Stimulated activated CD8-positive, alpha-beta memory T cell treated with anti-CD3 and anti-CD28 coated beads, Interleukin-7, amount 100 ng/mL, for 48 hours (primary cell): ENCODE results near the gene SFSWAP.
"Not testable (repeated sequence)": the region's sequence is repeated elsewhere in the genome, so short reads cannot be mapped to it uniquely, and the experiment has no call there.

Source experiments
- DNase-seq, 2 donors: peaks; one replicate each; pipeline ENCODE4 v3.0.0-alpha.2; 2020; ENCODE audit warnings: low read depth in 1 of 2; ENCODE audit errors: extremely low read depth in 1 of 2

The SFSWAP gene

DNA sequence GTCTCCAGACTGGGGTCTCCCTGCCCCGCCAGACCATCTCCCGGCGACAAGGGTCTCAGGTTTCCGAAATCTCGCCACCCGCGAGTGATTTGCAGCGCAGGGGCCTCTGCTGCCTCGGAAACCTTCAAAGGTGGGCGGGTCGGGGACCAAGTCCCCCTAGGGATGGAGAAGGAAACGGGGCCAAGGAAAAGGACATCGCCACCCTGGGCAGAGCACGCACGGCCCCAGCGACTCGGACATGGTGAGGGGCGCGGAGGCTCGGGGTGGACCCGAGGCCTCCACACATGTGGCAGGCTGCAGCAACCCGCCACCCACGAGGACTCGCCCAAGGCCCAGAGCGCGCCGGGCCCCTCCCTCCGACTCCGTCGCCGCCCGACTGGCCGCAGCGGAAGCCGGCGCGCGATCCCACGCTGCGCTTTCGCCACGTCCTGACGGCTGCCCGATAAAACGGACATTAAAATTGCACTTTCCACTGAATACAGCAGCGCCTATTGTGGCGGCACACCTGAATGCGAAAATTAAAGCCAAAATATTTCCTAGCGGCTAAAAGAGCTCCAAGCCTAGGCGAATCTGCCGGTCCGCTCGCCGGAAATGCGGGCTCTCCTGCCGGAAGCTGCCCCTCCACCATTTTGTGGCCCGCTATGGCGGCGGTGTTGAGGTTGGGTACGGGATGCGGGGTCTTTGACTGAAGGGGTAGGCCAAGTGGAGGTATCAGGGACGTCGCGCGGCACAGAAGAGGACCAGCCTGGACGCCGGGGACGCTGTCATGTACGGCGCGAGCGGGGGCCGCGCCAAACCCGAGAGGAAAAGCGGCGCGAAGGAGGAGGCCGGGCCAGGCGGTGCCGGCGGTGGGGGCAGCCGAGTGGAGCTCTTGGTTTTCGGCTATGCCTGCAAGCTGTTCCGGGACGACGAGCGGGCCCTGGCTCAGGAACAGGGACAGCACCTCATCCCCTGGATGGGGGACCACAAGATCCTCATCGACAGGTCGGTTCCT lies at the start of gene SFSWAP:
Gene SFSWAP (plus strand): TSS at position 627 of the 994 bp plus-strand sequence. CDS start 140 bp downstream, at position 767.
- DNase-seq, result peak; percentile 49 to 52

DNA sequence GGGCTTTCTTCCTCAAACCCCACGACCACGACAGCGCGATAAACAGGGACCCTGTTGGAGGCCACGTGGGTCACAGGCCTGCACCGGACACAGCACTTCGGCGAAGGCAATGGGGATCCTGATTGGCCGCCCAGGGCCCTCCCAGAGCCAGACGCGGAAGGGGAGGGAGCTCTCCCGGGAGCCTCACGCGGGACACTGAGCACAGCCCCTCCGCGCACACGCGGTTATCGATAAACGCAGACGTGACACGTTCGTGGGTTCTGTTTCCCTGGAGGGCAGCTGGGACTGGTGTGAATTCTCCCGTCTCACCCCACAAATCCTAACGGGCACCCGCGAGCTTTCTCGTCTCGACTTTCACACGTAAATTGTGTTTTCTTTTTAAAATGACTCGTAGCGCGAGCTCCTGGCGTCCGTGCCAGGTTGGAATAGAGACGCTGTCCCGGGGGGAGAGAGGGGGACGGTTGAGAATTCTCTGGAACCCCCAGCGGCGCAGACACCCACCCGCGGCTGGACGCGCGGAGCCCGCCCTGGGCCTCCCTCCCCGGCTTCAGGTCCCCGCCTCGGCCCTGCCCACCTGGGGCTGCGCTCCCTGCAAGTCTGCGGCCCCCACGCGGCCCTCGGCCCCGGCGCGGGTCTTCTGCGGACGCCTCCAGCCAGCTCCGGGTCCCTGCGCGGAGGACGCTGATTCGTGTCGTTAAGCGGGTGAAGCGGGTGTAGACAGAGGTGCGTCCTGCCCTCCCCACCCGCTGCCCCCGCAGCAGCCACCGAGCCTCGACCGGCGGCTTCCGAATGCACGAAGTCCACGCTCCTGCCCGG lies 49.5 kb upstream of the SFSWAP start:
- not testable (repeated sequence) for DNase-seq

DNA sequence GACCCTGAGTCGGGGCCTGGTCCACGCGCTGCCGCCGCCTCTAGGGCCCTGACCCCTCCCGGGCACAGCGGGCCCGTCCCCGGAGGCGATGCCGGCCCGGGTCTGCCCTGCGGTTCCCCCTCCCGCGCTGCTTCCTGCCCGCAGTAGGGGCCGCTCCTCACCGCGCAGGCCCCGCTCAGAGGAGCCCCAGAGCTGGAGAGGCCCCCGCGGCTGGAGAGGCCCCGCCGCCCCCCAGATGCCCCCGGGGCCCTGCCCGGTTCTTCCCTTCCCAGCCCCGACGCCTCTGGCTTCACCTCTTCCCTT lies 49.0 kb upstream of the SFSWAP start:
- DNase-seq, result not testable (repeated sequence)

DNA sequence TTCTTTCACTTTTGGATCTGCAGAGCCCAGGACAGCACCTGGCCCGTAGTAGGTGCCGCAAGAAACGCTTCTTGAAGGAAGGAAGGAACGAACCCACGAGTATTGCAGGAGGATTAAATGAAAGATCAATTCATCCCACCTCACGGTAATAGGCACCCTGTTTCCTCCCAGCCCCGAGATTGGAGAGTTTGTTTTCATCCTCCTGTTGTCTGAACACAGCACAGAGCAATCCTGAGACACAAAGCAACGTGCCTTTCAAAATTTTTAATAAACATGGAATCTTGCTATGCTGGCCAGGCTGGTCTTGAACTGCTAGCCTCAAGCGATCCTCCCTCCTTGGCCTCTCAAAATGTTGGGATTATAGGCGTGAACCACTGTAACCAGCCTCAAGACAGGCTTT lies 48.5 kb upstream of the SFSWAP start:
- not testable (repeated sequence) for DNase-seq

DNA sequence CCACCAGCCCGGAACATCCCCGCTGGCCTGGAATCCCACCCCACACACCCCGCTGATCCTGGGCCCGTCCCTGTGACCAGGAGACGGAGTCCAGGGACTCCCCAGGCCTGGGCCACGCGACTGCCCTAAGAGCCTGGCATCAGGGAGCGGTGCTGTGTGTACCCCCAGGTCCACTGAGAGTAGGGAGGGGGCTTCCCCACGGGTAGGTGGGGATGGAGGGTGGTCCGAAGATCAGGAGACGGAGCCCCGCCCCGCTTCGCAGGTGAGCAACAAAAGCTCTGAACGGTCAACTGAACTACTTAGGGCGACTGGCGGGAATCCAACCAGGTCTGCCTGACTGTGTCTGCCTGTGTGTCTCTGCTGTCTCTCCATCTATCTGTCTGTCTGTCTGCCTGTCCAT lies 45.2 kb upstream of the SFSWAP start:
- DNase-seq, result not testable (repeated sequence)

DNA sequence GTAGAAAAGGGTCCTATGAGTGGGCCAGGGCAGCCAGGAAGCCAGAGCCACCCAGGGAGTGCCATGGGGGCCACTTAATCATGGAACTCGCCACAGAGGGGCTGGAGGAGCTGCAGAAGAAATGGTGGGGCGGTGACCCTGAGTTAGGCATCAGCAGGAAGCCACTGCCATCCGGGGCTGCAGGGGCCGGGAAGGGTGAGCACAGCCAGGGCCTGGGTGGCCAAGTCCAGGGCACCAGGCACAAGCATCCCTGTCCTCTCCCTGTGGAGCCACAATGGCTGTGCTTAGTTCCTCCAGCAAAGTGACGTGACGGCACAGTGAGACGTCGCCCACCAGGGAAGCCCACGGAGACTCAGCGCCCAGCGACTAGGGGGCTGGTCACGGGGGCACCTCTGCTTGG lies 44.4 kb upstream of the SFSWAP start:
- DNase-seq, result not testable (repeated sequence)

DNA sequence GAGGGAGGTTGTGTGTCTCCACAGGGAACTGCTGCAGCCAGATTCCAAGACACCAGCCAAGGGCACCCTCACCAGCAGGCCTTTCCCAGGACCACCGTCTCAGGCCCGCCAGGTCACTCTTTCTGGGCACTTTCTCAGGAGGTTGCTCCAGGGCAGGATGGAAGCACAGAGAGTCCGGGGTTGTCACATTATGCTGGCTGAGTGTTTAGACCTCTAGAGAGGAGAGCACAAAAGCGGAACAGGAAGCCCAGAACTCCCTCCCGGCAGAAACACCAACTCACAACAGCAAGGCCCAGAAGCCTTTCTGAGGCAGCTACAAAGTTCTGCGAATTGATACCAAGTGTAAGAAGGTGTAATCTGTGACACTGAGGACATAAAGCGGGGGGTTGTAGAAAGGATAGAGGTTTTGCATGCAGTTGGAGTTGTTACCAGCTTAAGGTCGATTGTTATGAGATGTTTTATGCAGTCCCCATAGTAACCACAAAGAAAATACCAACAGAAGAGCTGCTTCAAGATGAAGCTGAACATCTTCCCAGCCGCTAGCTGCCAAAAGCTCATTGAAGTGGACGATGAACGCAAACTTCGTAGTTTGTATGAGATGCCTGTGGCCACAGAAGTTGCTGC lies 43.8 kb upstream of the SFSWAP start:
- DNase-seq, result not testable (repeated sequence)

DNA sequence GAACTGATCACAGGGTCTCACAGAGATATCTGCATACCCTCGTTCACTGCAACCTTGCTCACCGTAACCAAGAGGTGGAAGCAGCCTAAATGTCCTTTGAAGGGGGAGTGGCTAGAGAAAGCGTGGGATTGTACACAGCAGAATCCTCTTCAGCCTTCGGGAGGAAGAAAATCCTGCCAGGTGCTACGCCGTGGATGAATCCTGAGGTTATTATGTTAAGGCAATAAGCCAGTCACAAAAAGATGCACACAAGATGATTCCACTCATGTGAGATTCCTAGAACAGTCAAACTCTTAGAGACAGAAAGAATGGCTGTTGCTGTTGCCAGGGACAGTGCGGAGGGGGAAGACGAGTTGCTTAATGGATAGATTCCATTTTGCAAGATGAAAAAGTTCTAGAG lies 39.6 kb upstream of the SFSWAP start:
- DNase-seq, result no peak

DNA sequence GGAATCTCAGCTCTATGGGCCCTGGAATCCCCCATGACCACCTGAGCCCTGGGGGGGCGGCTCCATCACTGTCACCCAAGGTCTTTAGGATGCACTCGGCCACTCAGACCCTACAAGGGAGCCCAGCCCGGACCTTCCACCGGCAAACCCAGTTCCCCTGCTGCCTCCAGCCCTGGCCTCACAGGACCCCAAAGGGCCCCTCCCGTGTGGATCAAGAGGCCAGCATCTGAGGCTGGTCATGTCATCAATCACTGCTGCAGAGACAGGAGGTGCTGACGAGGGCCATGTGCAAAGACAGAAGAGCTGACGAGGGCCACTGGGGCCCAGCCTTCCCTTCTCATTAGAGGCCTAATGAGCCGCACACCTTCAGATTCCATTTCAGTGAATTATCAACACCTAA lies 39.0 kb upstream of the SFSWAP start:
- DNase-seq, result no peak

DNA sequence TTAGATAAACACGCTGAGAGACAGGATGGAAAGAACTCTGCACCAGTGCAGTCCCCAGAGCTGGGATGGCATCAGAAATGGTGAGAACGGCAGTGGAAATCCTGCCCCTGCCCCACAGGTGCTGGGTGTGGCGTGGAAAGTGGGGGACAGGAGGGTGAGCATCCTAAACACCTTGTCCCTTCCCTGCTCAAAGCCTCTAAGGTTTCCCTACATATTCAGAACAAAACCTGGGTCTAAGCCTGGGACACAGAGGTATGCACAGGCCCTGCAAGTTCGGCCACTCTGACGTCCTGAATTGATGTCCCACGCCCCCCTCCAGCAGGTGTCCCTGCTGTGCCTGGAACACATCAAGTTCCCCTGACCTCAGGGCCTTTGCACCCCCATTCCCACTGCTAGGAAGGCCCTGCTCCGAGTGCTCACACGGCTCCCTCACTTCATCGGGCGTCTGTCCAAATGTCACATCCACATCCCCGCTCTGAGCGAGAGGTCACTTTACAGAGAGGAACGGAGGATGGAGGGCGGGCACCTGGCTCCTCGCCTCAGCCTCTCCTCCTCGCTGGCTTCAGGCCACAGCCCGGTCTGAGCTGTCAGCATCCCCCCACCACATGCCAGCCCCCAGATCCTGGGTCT lies 38.5 kb upstream of the SFSWAP start:
- DNase-seq, result no peak

DNA sequence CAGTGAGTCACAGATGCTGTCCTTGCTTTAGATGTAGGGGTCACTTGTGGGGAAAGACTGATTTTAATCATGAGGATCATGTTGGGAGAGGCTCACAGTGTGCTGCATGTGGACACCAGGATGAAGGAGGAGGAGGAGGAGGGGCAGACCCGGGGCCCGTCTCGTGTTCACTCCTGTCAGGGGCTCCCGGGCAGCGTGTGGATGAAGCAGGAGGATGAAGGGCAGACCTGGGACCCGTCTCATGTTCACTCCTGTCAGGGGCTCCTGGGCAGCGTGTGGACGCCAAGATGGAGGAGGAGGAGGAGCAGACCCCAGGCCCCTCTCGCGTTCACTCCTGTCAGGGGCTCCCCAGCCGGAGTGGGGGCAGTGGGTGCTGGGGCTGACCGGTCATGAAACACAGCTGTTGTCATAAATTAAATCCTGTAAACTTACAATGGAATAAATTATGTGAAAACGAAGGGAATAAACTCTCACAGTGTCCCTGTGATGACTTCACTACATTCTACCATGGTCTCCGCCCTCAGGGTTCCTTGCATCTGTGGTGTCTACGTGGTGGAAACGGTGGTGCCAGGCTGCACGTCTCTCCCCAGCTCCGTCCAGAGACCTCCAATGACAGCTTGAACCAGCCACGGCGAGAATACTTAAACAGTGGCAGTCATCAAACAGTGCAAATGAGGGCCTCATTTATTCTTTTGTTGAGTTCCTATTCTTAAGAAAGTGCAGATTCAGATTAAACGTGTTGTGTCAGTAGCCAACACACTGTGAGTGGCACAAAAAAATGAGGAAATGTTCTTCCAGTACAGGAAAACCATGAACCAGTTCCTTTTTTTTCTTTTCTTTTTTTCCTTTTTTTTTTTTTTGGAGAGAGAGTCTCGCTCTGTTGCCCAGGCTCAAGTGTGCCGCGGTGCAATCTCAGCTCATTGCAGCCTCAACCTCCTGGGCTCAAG lies 37.7 kb upstream of the SFSWAP start:
- DNase-seq, result no peak

DNA sequence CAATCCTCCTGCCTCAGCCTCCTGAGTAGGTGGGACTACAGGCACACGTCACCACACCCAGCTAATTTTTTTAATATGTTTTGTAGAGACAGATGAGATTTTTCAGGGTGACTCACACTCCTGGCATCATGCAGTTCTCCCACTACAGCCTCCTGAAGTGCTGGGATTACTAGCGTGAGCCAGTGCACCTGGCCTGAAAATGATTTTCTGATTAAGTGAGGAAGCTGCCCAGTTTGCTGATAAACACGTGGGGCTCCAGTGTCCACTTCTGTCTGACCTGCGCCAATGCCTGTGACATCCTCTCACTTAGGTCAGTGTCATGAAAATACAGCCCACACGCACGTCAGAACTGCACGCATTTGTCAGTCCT lies 37.0 kb upstream of the SFSWAP start:
- DNase-seq, result no peak

DNA sequence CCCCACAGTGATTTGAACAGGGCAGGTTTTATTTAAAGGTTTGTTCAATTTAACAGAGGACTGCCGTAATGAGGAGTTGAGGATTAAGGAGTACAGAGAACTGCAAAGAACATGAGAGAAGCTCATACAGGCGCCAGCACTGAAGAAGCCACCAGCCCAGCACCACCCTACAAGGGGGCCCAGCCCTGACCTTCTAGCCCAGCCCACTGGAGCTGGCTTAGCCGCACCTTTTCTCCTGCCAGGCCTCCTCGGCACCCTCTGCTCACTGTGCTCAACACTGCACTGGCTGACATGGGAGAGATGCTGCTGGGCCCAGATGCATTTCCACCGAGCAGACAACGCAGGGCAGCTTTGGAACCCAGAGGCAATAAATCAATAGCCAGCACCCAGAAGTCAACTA lies 36.5 kb upstream of the SFSWAP start:
- DNase-seq, result no peak

DNA sequence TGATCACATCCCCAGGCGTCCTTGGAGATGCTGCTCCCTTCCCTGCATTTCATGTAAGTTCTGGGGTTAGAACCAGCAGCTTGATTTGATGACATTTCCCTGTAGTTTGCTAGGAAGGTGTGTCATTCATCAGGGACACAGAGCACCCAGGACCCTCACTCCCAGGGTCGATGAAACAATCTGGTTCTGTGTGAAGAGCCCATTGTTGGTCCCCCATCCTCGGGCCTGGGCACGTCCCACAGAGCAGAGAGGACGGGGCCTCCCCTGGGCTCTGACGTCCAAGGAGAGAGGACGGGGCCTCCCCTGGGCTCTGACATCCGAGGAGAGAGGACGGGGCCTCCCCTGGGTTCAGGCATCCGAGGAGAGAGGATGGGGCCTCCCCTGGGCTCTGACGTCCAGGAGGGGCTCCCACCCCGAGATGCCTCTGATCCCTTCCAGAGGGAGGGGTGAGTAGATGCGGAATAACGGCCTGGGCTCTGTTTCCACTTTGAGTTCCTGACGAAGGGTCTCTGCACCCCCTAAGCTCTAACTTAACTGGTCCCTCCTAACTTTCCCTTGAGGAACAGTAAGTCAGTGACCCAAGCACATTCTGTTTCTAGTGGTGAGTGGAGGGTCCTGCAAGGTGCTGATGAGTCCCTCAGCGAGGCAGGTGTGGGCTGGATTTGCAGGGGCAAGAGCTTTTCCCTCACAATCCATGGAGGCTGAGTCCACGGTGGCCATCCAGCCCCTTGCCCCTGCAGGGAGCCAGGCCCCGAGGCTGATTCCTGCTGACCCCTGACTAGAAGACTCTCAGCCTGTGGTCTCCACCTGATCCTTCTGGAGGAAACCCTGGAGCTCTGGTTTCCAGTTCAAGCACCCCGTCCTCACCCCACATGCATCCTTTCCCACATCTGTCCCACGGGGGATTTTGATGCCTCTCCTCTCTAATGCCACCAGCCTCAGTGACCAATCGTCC lies 35.5 kb upstream of the SFSWAP start:
- DNase-seq, result no peak

DNA sequence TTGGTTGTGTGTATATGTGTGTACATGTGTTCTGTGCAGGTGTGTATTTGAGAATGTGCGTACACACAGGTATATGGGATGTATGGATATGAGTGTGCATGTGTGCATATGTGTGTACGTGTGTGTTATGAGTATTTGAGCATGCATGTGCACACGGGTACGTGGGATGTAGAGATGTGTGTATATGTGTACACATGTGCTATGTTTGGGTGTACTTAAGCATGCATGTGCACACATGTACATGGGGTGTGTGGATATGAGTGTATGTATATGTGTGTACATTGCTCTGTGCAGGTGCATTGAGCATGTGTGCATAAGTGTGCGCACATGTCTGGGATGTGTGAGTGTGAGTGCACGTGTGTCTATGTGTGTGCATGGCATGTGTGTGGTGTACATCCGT lies 34.3 kb upstream of the SFSWAP start:
- no peak for DNase-seq

DNA sequence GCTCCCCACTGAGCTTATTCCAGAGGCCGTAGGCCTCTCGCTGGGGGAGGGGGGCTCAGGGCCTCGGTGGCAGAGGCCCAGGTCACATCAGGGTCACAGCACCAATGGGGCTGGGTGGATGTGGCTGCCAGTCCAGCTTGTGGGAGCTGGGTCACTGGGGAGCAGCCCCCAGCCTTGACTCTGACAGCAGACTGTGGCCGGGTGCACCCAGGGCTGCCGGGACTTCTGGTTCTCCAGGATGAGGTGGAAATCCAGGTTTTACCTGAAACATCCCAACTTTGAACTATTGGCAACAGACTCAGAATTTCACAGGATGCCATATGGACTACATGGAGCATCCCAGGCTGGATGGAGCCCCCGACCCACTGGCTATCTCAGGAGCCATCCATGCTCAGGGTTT lies 33.8 kb upstream of the SFSWAP start:
- DNase-seq, result not testable (repeated sequence)

DNA sequence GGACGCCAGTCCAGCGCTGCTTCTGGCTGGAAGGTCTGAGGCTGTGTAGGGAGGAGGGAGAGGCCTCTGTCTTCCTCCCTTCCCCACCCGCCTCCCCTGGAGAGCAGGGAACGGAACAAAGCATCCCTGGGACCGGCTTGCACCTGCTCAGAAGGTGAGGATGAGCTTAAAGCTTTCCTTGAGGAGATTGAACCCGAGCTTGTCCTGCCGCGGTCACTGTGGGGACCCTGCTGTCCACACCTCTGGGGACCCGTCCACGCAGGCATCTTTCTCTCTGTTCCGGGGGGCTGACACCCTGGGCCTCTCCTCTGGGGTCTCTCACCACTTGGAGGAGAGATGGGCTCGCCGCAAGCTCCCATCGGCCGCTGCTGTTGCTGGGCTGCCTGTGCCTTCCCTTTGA lies 33.2 kb upstream of the SFSWAP start:
- no peak for DNase-seq

DNA sequence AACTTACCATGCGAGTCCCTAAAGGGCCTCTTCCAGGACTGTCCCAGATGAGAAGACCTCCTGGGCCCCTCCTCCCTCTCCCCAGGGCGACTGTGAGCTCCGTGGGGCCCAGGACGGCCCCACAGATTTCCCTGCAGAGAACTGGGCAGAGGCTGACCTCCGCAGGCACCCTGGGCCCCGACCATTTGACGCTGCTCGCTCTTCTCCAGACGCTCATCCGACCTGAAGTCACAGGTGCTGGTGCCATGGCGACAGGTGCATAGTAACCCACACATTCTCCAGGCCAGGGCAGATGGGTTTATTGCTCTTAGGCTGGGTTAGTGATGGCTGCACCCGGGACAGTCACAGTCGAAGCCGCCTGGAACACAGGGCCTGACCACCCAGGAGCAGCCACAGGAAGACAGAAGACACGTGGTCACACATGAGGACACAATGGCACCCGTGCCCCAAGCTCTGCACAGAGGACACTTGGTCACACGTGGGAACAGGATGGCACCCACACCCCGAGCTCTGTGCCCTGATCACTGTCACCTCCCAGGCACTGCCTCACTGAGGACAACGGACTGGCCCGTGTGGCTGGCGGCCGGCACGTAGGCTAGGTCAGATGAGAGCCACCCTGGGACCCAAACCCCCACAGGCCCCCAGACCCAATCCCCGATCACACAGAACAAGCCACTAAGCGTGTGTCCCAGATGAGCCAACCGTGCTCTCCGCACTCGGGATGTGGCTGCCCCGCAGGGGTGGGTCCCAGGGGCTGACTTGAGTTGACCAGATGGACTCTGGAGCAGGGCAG lies 32.3 kb upstream of the SFSWAP start:
- not testable (repeated sequence) for DNase-seq
